Gastroesophageal sphincter (tissue), 2 donors: ENCODE measurements around the gene ABCC10.

Source experiments
- EP300 ChIP-seq: sonication (generic); formaldehyde crosslinking; IDR thresholded peaks from one replicate; pipeline ENCODE4 v1.6.1; 2017; ENCODE audit warnings: antibody characterized with exemption, mild to moderate bottlenecking
- POLR2A ChIP-seq, 2 donors: fragments of 450-650 bp; IDR thresholded peaks; one replicate each; pipeline ENCODE4 v1.6.1; 2017; ENCODE audit warnings: antibody characterized with exemption in 2 of 2, mild to moderate bottlenecking in 2 of 2, moderate library complexity in 1 of 2

DNA sequence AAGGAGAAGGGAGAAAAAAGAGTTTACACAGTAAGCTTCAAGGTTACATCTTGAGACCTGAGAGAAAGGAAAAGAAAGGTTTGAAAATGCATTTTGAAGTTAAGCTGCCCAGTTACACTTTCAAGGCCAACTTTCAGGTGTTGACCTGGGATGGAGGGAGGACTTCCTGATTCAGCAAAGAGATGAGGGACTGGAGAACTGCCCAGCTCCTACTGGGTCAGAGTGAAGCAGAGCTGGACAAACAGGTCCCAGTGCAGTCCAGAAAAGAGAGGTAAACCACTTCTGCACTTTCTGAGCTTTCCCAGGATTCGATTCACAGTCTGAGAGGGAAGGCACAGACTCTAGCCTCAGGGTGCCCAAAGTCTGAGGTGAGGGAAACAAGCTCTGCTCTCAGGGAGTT is 44.1 kb downstream of the ABCC10 start:
- TF ChIP-seq EP300 (no peak), POLR2A (IDR thresholded peaks at IDR 0.05) (no peak)
